Fibroblast of skin of back (primary cell): ENCODE data around the gene KIAA1191.

Experiments used
- DNase-seq: peaks from one replicate; pipeline ENCODE4 v3.0.0-alpha.2; 2013

Gene KIAA1191

GRCh38 chr5:176389135-176390123 lies 27.9 kb upstream of the KIAA1191 start:
- DNase-seq = no peak

GRCh38 chr5:176388444-176389134 lies 27.0 kb upstream of the KIAA1191 start, which contains the start of the genes HIGD2A and NOP16:
TSS of gene HIGD2A (plus strand) at chr5:176388751. CDS start at chr5:176388820, 69 bp downstream.
TSS of gene NOP16 (minus strand) at chr5:176388598. CDS start at chr5:176388539, 59 bp downstream.
- DNase-seq = peak; percentile 99

GRCh38 chr5:176388003-176388443 lies 26.5 kb upstream of the KIAA1191 start:
- peak; percentile 17 for DNase-seq

GRCh38 chr5:176387384-176387925 lies 25.9 kb upstream of the KIAA1191 start:
- peak; percentile 10 for DNase-seq

GRCh38 chr5:176386491-176386890 lies 24.9 kb upstream of the KIAA1191 start:
- no peak for DNase-seq

- DNase-seq = no peak
These were observed 23.4 kb upstream of the KIAA1191 start for GRCh38 chr5:176384991-176385390.

GRCh38 chr5:176384366-176384930 lies 22.9 kb upstream of the KIAA1191 start:
- DNase-seq = no peak

- DNase-seq = no peak
These were observed 22.4 kb upstream of the KIAA1191 start for GRCh38 chr5:176383961-176384360.

- no peak for DNase-seq
These were observed 21.8 kb upstream of the KIAA1191 start for GRCh38 chr5:176383248-176383905.

- no peak for DNase-seq
These were observed 21.2 kb upstream of the KIAA1191 start for GRCh38 chr5:176382721-176383120.

GRCh38 chr5:176381979-176382378 lies 20.4 kb upstream of the KIAA1191 start:
- no peak for DNase-seq

- DNase-seq = no peak
These were observed 19.9 kb upstream of the KIAA1191 start for GRCh38 chr5:176381423-176381822.

- no peak for DNase-seq
These were observed 18.3 kb upstream of the KIAA1191 start for GRCh38 chr5:176379881-176380280.

- DNase-seq = no peak
These were observed 11.7 kb upstream of the KIAA1191 start for GRCh38 chr5:176373100-176373818.

GRCh38 chr5:176371621-176372539 lies 10.3 kb upstream of the KIAA1191 start:
- no peak for DNase-seq

- no peak for DNase-seq
These were observed 8.6 kb upstream of the KIAA1191 start for GRCh38 chr5:176369934-176370711.

- no peak for DNase-seq
These were observed 7.2 kb upstream of the KIAA1191 start for GRCh38 chr5:176368726-176369125.

- no peak for DNase-seq
These were observed 4.8 kb upstream of the KIAA1191 start for GRCh38 chr5:176366232-176366894.
